ENCODE measurements around the gene RNASE4. TPM values are rescaled to one million over a fixed set of nuclear protein-coding genes. Genes with fewer than 3 reads are reported as not detected.
"Not testable (repeated sequence)": the region's sequence is repeated elsewhere in the genome, so short reads cannot be mapped to it uniquely, and the experiment has no call there.

Gene RNASE4, protein sequence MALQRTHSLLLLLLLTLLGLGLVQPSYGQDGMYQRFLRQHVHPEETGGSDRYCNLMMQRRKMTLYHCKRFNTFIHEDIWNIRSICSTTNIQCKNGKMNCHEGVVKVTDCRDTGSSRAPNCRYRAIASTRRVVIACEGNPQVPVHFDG
- polyA plus RNA-seq (2013, experiment 1 of 2) = 13.8 TPM
- polyA plus RNA-seq (2013, experiment 2 of 2) = 15.4 TPM

DNA sequence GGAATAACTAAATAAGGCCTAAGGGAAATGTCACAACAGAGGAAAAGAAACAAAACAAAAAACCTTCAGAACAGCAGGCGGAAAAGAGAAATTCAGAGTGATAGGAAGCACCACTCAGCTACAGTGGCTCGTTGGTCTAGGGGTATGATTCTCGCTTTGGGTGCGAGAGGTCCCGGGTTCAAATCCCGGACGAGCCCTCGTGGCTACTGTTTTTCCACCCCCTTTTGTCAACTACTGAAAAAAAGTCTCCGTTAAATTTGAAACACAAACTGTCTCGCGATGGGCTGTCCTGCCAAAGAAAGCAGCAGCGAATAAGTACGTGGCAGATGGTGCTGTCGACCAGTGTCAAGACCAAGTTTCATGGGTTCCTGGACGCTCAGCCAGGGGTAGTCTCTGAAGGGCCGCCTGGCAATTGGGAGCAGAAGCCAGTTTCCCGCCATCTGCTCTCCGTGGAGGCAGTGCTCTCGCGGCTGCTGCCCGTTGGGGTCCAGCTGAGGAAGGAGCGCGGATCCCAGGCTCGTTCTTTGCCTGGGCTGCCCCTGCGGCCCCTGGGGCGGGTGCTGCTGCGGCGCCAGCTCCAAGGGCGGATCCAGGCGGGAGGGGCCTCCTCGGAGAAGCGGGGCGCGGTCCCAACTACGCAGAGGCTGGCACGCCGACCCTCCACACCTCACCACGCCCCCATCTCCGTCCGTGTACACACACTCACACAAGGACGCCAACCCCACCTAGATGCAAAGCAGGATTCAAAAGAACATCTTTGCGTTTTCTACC lies at the start of gene RNASE4:
TSS of gene RNASE4 (plus strand) at position 670 of the 771 bp plus-strand sequence. CDS start 14,812 bp downstream, outside the sequence.
- peak within 1 kb of the TSS; percentile 39 for H2BK120ac ChIP-seq (ENCODE audit: low read depth, low read length)
- H3K14ac ChIP-seq (ENCODE audit: low read length in 2 of 2) = peak within 1 kb of the TSS in 1 of 2 experiments; percentile 53
- peak within 1 kb of the TSS; percentile 96 for H3K27ac ChIP-seq (ENCODE audit: low read length, poor library complexity, severe bottlenecking)
- 1% methylated on average over 35 of the region's 42 CpGs for WGBS
- H3K36me3 ChIP-seq (ENCODE audit: control insufficient read depth in 1 of 2, insufficient read depth in 2 of 2, low read depth in 1 of 2, low read length in 2 of 2) = no peaks in the 10 kb centered on the region
- peak within 1 kb of the TSS; percentile 100 for H3K9ac ChIP-seq (ENCODE audit: low read length)
- peak within 1 kb of the TSS in 1 of 2 experiments; percentile 29 for H2BK12ac ChIP-seq (ENCODE audit: low read length in 2 of 2)
- peak within 1 kb of the TSS; percentile 73 to 93 for H3K4me3 ChIP-seq (ENCODE audit: insufficient read depth in 1 of 2, low read depth in 1 of 2, low read length in 2 of 2)
- peaks cover 2% of the 10 kb centered on the region for H3K4me1 ChIP-seq (ENCODE audit: control insufficient read depth, insufficient read depth, low read depth, low read length)
- H4K8ac ChIP-seq (ENCODE audit: low read length) = peak within 1 kb of the TSS; percentile 82
- peak within 1 kb of the TSS; percentile 97 for H2BK15ac ChIP-seq (ENCODE audit: low read depth, poor library complexity, severe bottlenecking)
- peak within 1 kb of the TSS; percentile 54 for H2AFZ ChIP-seq (ENCODE audit: low read depth, low read length)
- peak within 1 kb of the TSS; percentile 78 to 94 for H3K4ac ChIP-seq (ENCODE audit: low read depth in 1 of 2, low read length in 2 of 2)
- H2BK5ac ChIP-seq (ENCODE audit: low read depth, low read length, poor library complexity, severe bottlenecking) = peak within 1 kb of the TSS; percentile 15
- H3K27me3 ChIP-seq (ENCODE audit: control insufficient read depth in 1 of 2, insufficient read depth in 1 of 2, low read length in 2 of 2) = no peaks in the 10 kb centered on the region
- peaks cover 6% of the 10 kb centered on the region for H3K79me1 ChIP-seq (replicated peaks; ENCODE audit: low read length, poor library complexity, severe bottlenecking)
- H3K4me2 ChIP-seq (ENCODE audit: low read length, poor library complexity, severe bottlenecking) = peak within 1 kb of the TSS; percentile 83
- DNase-seq = peak; percentile 93
- no peak within 1 kb of the TSS for H3K23ac ChIP-seq (ENCODE audit: low read length in 2 of 2)
- peak within 1 kb of the TSS; percentile 67 to 84 for H3K18ac ChIP-seq (ENCODE audit: low read depth in 1 of 2, low read length in 2 of 2)
- peak within 1 kb of the TSS; percentile 47 for H2AK5ac ChIP-seq (ENCODE audit: low read length, severe bottlenecking)
- peak within 1 kb of the TSS; percentile 88 for H4K91ac ChIP-seq (ENCODE audit: low read length)
- H3K9me3 ChIP-seq (ENCODE audit: control insufficient read depth, low read length) = no peaks in the 10 kb centered on the region

DNA sequence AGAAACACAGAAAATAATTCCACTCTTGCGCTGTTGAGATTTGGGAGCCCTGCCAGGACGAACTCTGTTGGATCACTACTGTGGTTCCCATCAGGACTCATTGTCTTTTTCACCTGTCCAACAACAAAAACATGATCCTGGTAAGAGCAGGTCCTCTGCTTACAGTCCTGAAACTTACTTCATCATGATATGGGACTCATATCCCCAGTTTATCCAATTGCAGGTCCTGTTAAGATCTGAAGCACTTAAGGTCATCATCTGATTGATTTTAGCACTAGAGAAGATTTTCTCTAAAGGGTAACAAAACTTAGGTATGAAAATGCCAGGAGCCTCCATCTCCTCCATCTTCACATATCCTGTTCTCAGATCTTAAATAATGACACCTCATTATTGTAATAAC lies 42.8 kb upstream of the RNASE4 start, which contains the start of gene OR6S1:
TSS of gene OR6S1 (minus strand) at position 101 of the 400 bp plus-strand sequence. CDS start at position 101, 0 bp downstream.
- Histone ChIP-seq H3K79me1 (replicated peaks; ENCODE audit: low read length, poor library complexity, severe bottlenecking) (no peaks in the 10 kb centered on the region), H2BK12ac (ENCODE audit: low read length in 2 of 2) (no peak within 1 kb of the TSS), H3K27ac (ENCODE audit: low read length, poor library complexity, severe bottlenecking) (no peak within 1 kb of the TSS), H3K9ac (ENCODE audit: low read length) (no peak within 1 kb of the TSS), H3K36me3 (ENCODE audit: control insufficient read depth in 1 of 2, insufficient read depth in 2 of 2, low read depth in 1 of 2, low read length in 2 of 2) (no peaks in the 10 kb centered on the region), H3K23ac (ENCODE audit: low read length in 2 of 2) (no peak within 1 kb of the TSS), H3K4ac (ENCODE audit: low read depth in 1 of 2, low read length in 2 of 2) (no peak within 1 kb of the TSS), H3K4me2 (ENCODE audit: low read length, poor library complexity, severe bottlenecking) (no peak within 1 kb of the TSS), H2BK15ac (ENCODE audit: low read depth, poor library complexity, severe bottlenecking) (no peak within 1 kb of the TSS), H3K4me1 (ENCODE audit: control insufficient read depth, insufficient read depth, low read depth, low read length) (no peaks in the 10 kb centered on the region), H3K27me3 (ENCODE audit: control insufficient read depth in 1 of 2, insufficient read depth in 1 of 2, low read length in 2 of 2) (peaks cover 22 to 57% of the 10 kb centered on the region in 2 experiments), H2AK5ac (ENCODE audit: low read length, severe bottlenecking) (no peak within 1 kb of the TSS), H3K9me3 (ENCODE audit: control insufficient read depth, low read length) (no peaks in the 10 kb centered on the region), H2AFZ (ENCODE audit: low read depth, low read length) (no peak within 1 kb of the TSS), H2BK120ac (ENCODE audit: low read depth, low read length) (no peak within 1 kb of the TSS), H3K14ac (ENCODE audit: low read length in 2 of 2) (no peak within 1 kb of the TSS), H2BK5ac (ENCODE audit: low read depth, low read length, poor library complexity, severe bottlenecking) (no peak within 1 kb of the TSS), H4K91ac (ENCODE audit: low read length) (no peak within 1 kb of the TSS), H3K4me3 (ENCODE audit: insufficient read depth in 1 of 2, low read depth in 1 of 2, low read length in 2 of 2) (no peak within 1 kb of the TSS), H4K8ac (ENCODE audit: low read length) (no peak within 1 kb of the TSS), H3K18ac (ENCODE audit: low read depth in 1 of 2, low read length in 2 of 2) (no peak within 1 kb of the TSS)
- no peak for DNase-seq
- WGBS = 88% methylated on average over 2 of the region's 2 CpGs

DNA sequence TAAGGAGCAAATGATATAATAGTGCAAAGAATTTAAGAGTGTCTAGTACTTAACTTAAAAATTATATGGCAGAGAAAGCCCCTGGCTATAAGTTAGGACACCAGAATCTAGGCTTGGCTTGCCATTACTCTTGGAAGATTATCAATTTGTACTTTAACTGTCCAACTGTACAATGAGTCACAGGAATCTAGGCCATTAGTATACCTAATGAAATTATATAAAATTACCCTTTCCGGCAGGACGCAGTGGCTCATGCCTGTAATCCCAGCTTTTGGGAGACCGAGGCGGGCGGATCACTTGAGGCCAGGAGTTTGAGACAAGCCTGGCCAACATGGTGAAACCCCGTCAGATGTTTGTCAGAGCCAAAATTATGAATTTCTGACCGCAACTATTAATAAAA lies 42.2 kb upstream of the RNASE4 start:
- H3K4me3 ChIP-seq (ENCODE audit: insufficient read depth in 1 of 2, low read depth in 1 of 2, low read length in 2 of 2) = no peak overlapping the region
- whole genome bisulfite sequencing = 90% methylated on average over 6 of the region's 7 CpGs
- no peak overlapping the region for H4K8ac ChIP-seq (ENCODE audit: low read length)

DNA sequence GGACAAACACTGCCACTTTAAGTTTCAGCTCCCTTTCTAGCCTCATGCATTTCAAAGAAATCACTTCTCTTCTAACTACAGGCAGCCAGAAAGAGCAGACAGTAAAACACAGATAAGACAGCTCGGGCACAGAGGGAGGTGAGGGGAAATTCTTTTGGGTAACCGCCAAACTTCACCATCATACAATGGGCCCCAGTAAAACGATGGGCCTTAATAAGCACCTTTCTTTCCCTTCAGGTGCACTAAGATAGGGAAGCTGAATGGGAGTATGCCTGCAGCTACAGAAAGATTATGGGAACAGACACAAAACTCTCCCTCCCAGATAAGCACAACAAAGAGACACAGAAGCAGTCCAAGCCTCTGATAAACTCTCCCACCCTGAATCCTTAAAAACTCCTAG lies 41.6 kb upstream of the RNASE4 start:
- not testable (repeated sequence) for H2BK12ac ChIP-seq (ENCODE audit: low read length in 2 of 2); H3K4ac ChIP-seq (ENCODE audit: low read depth in 1 of 2, low read length in 2 of 2); H3K36me3 ChIP-seq (ENCODE audit: control insufficient read depth in 1 of 2, insufficient read depth in 2 of 2, low read depth in 1 of 2, low read length in 2 of 2); H4K91ac ChIP-seq (ENCODE audit: low read length); H3K4me3 ChIP-seq (ENCODE audit: insufficient read depth in 1 of 2, low read depth in 1 of 2, low read length in 2 of 2); H4K8ac ChIP-seq (ENCODE audit: low read length); H3K4me1 ChIP-seq (ENCODE audit: control insufficient read depth, insufficient read depth, low read depth, low read length); H2AFZ ChIP-seq (ENCODE audit: low read depth, low read length); H2BK15ac ChIP-seq (ENCODE audit: low read depth, poor library complexity, severe bottlenecking); H3K18ac ChIP-seq (ENCODE audit: low read depth in 1 of 2, low read length in 2 of 2); H3K14ac ChIP-seq (ENCODE audit: low read length in 2 of 2); DNase-seq; H3K9me3 ChIP-seq (ENCODE audit: control insufficient read depth, low read length); H3K27ac ChIP-seq (ENCODE audit: low read length, poor library complexity, severe bottlenecking); H3K23ac ChIP-seq (ENCODE audit: low read length in 2 of 2); H2AK5ac ChIP-seq (ENCODE audit: low read length, severe bottlenecking); H3K9ac ChIP-seq (ENCODE audit: low read length); H3K4me2 ChIP-seq (ENCODE audit: low read length, poor library complexity, severe bottlenecking); H2BK5ac ChIP-seq (ENCODE audit: low read depth, low read length, poor library complexity, severe bottlenecking); H2BK120ac ChIP-seq (ENCODE audit: low read depth, low read length); H3K79me1 ChIP-seq (replicated peaks; ENCODE audit: low read length, poor library complexity, severe bottlenecking)
- peaks cover 22 to 51% of the 10 kb centered on the region in 2 experiments for H3K27me3 ChIP-seq (ENCODE audit: control insufficient read depth in 1 of 2, insufficient read depth in 1 of 2, low read length in 2 of 2)
- 11% methylated on average over 2 of the region's 3 CpGs for WGBS

More for the DNA sequence above, 42.2 kb upstream of the RNASE4 start:
- Histone ChIP-seq H3K4me2 (ENCODE audit: low read length, poor library complexity, severe bottlenecking) (no peak overlapping the region), H3K27me3 (ENCODE audit: control insufficient read depth in 1 of 2, insufficient read depth in 1 of 2, low read length in 2 of 2) (peaks cover 22 to 51% of the 10 kb centered on the region in 2 experiments), H2BK15ac (ENCODE audit: low read depth, poor library complexity, severe bottlenecking) (no peak overlapping the region), H2AFZ (ENCODE audit: low read depth, low read length) (no peak overlapping the region), H3K27ac (ENCODE audit: low read length, poor library complexity, severe bottlenecking) (no peak overlapping the region), H3K36me3 (ENCODE audit: control insufficient read depth in 1 of 2, insufficient read depth in 2 of 2, low read depth in 1 of 2, low read length in 2 of 2) (no peaks in the 10 kb centered on the region), H3K23ac (ENCODE audit: low read length in 2 of 2) (no peak overlapping the region), H2BK5ac (ENCODE audit: low read depth, low read length, poor library complexity, severe bottlenecking) (no peak overlapping the region), H2BK120ac (ENCODE audit: low read depth, low read length) (no peak overlapping the region), H3K18ac (ENCODE audit: low read depth in 1 of 2, low read length in 2 of 2) (no peak overlapping the region), H3K4ac (ENCODE audit: low read depth in 1 of 2, low read length in 2 of 2) (no peak overlapping the region), H3K9ac (ENCODE audit: low read length) (no peak overlapping the region), H3K14ac (ENCODE audit: low read length in 2 of 2) (no peak overlapping the region), H2AK5ac (ENCODE audit: low read length, severe bottlenecking) (no peak overlapping the region), H3K79me1 (replicated peaks; ENCODE audit: low read length, poor library complexity, severe bottlenecking) (no peaks in the 10 kb centered on the region), H3K9me3 (ENCODE audit: control insufficient read depth, low read length) (no peaks in the 10 kb centered on the region), H3K4me1 (ENCODE audit: control insufficient read depth, insufficient read depth, low read depth, low read length) (no peaks in the 10 kb centered on the region), H2BK12ac (ENCODE audit: low read length in 2 of 2) (no peak overlapping the region), H4K91ac (ENCODE audit: low read length) (no peak overlapping the region)
- no peak for DNase-seq
